ENCODE data around the gene CRTC2. TPM values are rescaled to one million over a fixed set of nuclear protein-coding genes. Genes with fewer than 3 reads are reported as not detected.

Gene CRTC2
- total RNA-seq, 1 experiment from 2014 or later = 33.8 TPM

GRCh38 chr1:153944827-153945117 is 13.6 kb downstream of the CRTC2 start:
- Histone ChIP-seq H3K4me2 (ENCODE audit: low read length) (peak overlapping the region; percentile 90), H3K4me1 (ENCODE audit: control insufficient read depth in 1 of 2, insufficient read depth in 2 of 2, low read length in 2 of 2) (peaks cover 6 to 18% of the 10 kb centered on the region in 2 experiments; a peak in 3 of 4 replicates), H3K79me2 (ENCODE audit: insufficient read depth, low read length) (peaks cover 24% of the 10 kb centered on the region; the same call in 1 of the 2 replicates), H3K4me3 (replicated peaks in 1 of 2; ENCODE audit: low read depth in 1 of 2, low read length in 2 of 2) (peak overlapping the region; percentile 83 to 91), H4K20me1 (ENCODE audit: insufficient read depth) (no peaks in the 10 kb centered on the region), H3K9ac (ENCODE audit: low read length) (peak overlapping the region; percentile 95), H3K36me3 (ENCODE audit: control insufficient read depth in 1 of 2, insufficient read depth in 2 of 2, low read length in 2 of 2) (peaks cover 9 to 21% of the 10 kb centered on the region in 2 experiments; a peak in 3 of 4 replicates), H3K9me2 (ENCODE audit: insufficient read depth) (no peaks in the 10 kb centered on the region), H3K27me3 (ENCODE audit: insufficient read depth, low read length) (no peaks in the 10 kb centered on the region), H3K9me3 (ENCODE audit: control insufficient read depth in 1 of 2, insufficient read depth in 1 of 2, low read depth in 1 of 2, low read length in 2 of 2) (no peaks in the 10 kb centered on the region), H3K27ac (ENCODE audit: low read depth, low read length) (peak overlapping the region; percentile 98), H2AFZ (ENCODE audit: low read depth, low read length, poor library complexity, severe bottlenecking) (no peak overlapping the region)
- no peak for DNase-seq (ENCODE audit: low read depth, low spot score)
- ATAC-seq = no peak
- POLR2A ChIA-PET = interaction anchor here (1.3 to 2.4 kb wide), 3 partner anchors 12 to 23 kb away, joined by 3 to 8 read pairs (median 4); partner anchors contain the start of genes CREB3L4 and SLC39A1
- intact Hi-C loops (cut with micrococcal nuclease) = no loop called here
- no peak for TF ChIP-seq EGR1 (IDR thresholded peaks at IDR 0.05; ENCODE audit: low read depth)
- no peak for TF ChIP-seq ATF3 (IDR thresholded peaks at IDR 0.05)
- TF ChIP-seq, protein P1, sequence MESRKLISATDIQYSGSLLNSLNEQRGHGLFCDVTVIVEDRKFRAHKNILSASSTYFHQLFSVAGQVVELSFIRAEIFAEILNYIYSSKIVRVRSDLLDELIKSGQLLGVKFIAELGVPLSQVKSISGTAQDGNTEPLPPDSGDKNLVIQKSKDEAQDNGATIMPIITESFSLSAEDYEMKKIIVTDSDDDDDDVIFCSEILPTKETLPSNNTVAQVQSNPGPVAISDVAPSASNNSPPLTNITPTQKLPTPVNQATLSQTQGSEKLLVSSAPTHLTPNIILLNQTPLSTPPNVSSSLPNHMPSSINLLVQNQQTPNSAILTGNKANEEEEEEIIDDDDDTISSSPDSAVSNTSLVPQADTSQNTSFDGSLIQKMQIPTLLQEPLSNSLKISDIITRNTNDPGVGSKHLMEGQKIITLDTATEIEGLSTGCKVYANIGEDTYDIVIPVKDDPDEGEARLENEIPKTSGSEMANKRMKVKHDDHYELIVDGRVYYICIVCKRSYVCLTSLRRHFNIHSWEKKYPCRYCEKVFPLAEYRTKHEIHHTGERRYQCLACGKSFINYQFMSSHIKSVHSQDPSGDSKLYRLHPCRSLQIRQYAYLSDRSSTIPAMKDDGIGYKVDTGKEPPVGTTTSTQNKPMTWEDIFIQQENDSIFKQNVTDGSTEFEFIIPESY (IDR thresholded peaks at IDR 0.05; ENCODE audit: extremely low read depth, insufficient replicate concordance, low read length) = no peak
- no peak for TF ChIP-seq ZNF274 (IDR thresholded peaks at IDR 0.05; ENCODE audit: low read depth, low read length)
- TF ChIP-seq CBX3 (IDR thresholded peaks at IDR 0.05; ENCODE audit: low read depth) = no peak
- no peak for TF ChIP-seq POLR2AphosphoS5 (IDR thresholded peaks at IDR 0.05; ENCODE audit: low read depth, low read length)
- no peak for TF ChIP-seq RAD21 (IDR thresholded peaks at IDR 0.05; ENCODE audit: low read depth)
- RAD21 ChIA-PET (ENCODE audit: low non-redundant PET in 1 of 2, low total read pairs in 2 of 2, uncharacterized antibody in 2 of 2, unreplicated experiment in 2 of 2) = no interaction called here
- CTCF ChIA-PET = no interaction called here
- TSS peak; percentile 30 for BruUV-seq (replicated peaks)
